BLaER1 (cell line): ENCODE data around the gene PEPD.
"Not testable (repeated sequence)": the region's sequence is repeated elsewhere in the genome, so short reads cannot be mapped to it uniquely, and the experiment has no call there.

ENCODE experiments used
- H3K27ac ChIP-seq: shearing (Covaris generic); formaldehyde crosslinking; 2 replicates; pipeline ENCODE4 v1.8.1; 2022
- H3K27me3 ChIP-seq: shearing (Covaris generic); formaldehyde crosslinking; 2 replicates; pipeline ENCODE4 v1.8.1; 2022
- H3K36me3 ChIP-seq: shearing (Covaris generic); formaldehyde crosslinking; 2 replicates; pipeline ENCODE4 v1.8.1; 2022
- H3K4me1 ChIP-seq: shearing (Covaris generic); formaldehyde crosslinking; 2 replicates; pipeline ENCODE4 v1.8.1; 2022
- H3K4me2 ChIP-seq: shearing (Covaris generic); formaldehyde crosslinking; 2 replicates; pipeline ENCODE4 v1.8.1; 2022
- H3K4me3 ChIP-seq: shearing (Covaris generic); formaldehyde crosslinking; 2 replicates; pipeline ENCODE4 v1.8.1; 2022
- H3K9ac ChIP-seq: shearing (Covaris generic); formaldehyde crosslinking; 2 replicates; pipeline ENCODE4 v1.8.1; 2022
- H3K9me3 ChIP-seq: shearing (Covaris generic); formaldehyde crosslinking; 2 replicates; pipeline ENCODE4 v1.8.1; 2022
- H4K20me1 ChIP-seq: shearing (Covaris generic); formaldehyde crosslinking; 2 replicates; pipeline ENCODE4 v1.8.1; 2022
- Cebpa-rat ChIP-seq: shearing (Covaris generic); IDR thresholded peaks from 2 replicates; pipeline ENCODE4 v1.8.1; 2022

PEPD gene

GRCh38 chr19:33484226-33484774, 37.3 kb downstream of the PEPD start:
- H4K20me1 ChIP-seq: no peaks in the 10 kb centered on the region
- no peak overlapping the region for H3K27ac ChIP-seq

GRCh38 chr19:33482476-33482875, 39.1 kb downstream of the PEPD start:
- Histone ChIP-seq H4K20me1 (no peaks in the 10 kb centered on the region), H3K9me3 (peaks cover 11% of the 10 kb centered on the region), H3K27ac (no peak overlapping the region), H3K4me1 (no peaks in the 10 kb centered on the region), H3K4me3 (no peak overlapping the region), H3K36me3 (peaks cover 9% of the 10 kb centered on the region; the same call in 1 of the 2 replicates), H3K27me3 (no peaks in the 10 kb centered on the region), H3K4me2 (no peak overlapping the region), H3K9ac (no peak overlapping the region)
- no peak for TF ChIP-seq Cebpa-rat

More at GRCh38 chr19:33484226-33484774, 37.3 kb downstream of the PEPD start:
- Histone ChIP-seq H3K9me3 (peaks cover 10% of the 10 kb centered on the region), H3K36me3 (0 out of 2 replicates have a peak, but pooled peaks cover 6% of the 10 kb centered on the region), H3K4me2 (no peak overlapping the region), H3K4me3 (no peak overlapping the region), H3K4me1 (no peaks in the 10 kb centered on the region), H3K27me3 (no peaks in the 10 kb centered on the region), H3K9ac (no peak overlapping the region)
- no peak for TF ChIP-seq Cebpa-rat

GRCh38 chr19:33481863-33482262, 39.7 kb downstream of the PEPD start:
- Histone ChIP-seq H3K36me3 (peaks cover 15% of the 10 kb centered on the region; the same call in 1 of the 2 replicates), H3K4me1 (no peaks in the 10 kb centered on the region), H3K9ac (no peak overlapping the region), H3K27ac (no peak overlapping the region), H3K4me2 (no peak overlapping the region), H3K4me3 (no peak overlapping the region), H4K20me1 (no peaks in the 10 kb centered on the region), H3K9me3 (peaks cover 11% of the 10 kb centered on the region), H3K27me3 (no peaks in the 10 kb centered on the region)
- TF ChIP-seq Cebpa-rat: no peak

GRCh38 chr19:33479570-33479969, 42.0 kb downstream of the PEPD start:
- Histone ChIP-seq H3K9me3 (peaks cover 11% of the 10 kb centered on the region), H3K36me3 (peaks cover 16% of the 10 kb centered on the region; the same call in 1 of the 2 replicates)
- not testable (repeated sequence) for H3K27me3 ChIP-seq, H3K4me2 ChIP-seq, H3K27ac ChIP-seq, H3K4me1 ChIP-seq, H3K9ac ChIP-seq, H3K4me3 ChIP-seq, H4K20me1 ChIP-seq

- no peak overlapping the region for H3K4me2 ChIP-seq
- TF ChIP-seq Cebpa-rat: no peak
- H3K9ac ChIP-seq: no peak overlapping the region
- H3K4me1 ChIP-seq: peaks cover 12% of the 10 kb centered on the region
- H3K27ac ChIP-seq: no peak overlapping the region
- peaks cover 16% of the 10 kb centered on the region; the same call in 1 of the 2 replicates for H3K36me3 ChIP-seq
- H4K20me1 ChIP-seq: no peaks in the 10 kb centered on the region
- H3K27me3 ChIP-seq: no peaks in the 10 kb centered on the region
- H3K4me3 ChIP-seq: no peak overlapping the region
- peaks cover 7% of the 10 kb centered on the region for H3K9me3 ChIP-seq
These were observed 43.8 kb downstream of the PEPD start for GRCh38 chr19:33477781-33478180.

GRCh38 chr19:33476151-33476707, 45.4 kb downstream of the PEPD start:
- TF ChIP-seq Cebpa-rat: no peak
- Histone ChIP-seq H4K20me1 (no peaks in the 10 kb centered on the region), H3K9me3 (peaks cover 7% of the 10 kb centered on the region), H3K4me2 (no peak overlapping the region), H3K27me3 (no peaks in the 10 kb centered on the region), H3K27ac (no peak overlapping the region), H3K36me3 (peaks cover 16% of the 10 kb centered on the region; the same call in 1 of the 2 replicates), H3K4me3 (no peak overlapping the region), H3K4me1 (peaks cover 12% of the 10 kb centered on the region), H3K9ac (no peak overlapping the region)

GRCh38 chr19:33473653-33474305, 47.8 kb downstream of the PEPD start:
- no peaks in the 10 kb centered on the region for H3K9me3 ChIP-seq
- H3K4me1 ChIP-seq: peaks cover 12% of the 10 kb centered on the region
- no peak overlapping the region for H3K9ac ChIP-seq
- no peak overlapping the region for H3K4me2 ChIP-seq
- H3K36me3 ChIP-seq: peaks cover 10% of the 10 kb centered on the region; the same call in 1 of the 2 replicates
- H3K27me3 ChIP-seq: no peaks in the 10 kb centered on the region
- no peak overlapping the region for H3K27ac ChIP-seq
- H4K20me1 ChIP-seq: no peaks in the 10 kb centered on the region
- no peak overlapping the region for H3K4me3 ChIP-seq
- TF ChIP-seq Cebpa-rat: no peak

- no peak for TF ChIP-seq Cebpa-rat
- Histone ChIP-seq H3K27me3 (no peaks in the 10 kb centered on the region), H3K4me1 (peaks cover 12% of the 10 kb centered on the region), H3K9me3 (no peaks in the 10 kb centered on the region), H3K27ac (no peak overlapping the region), H3K9ac (no peak overlapping the region), H4K20me1 (no peaks in the 10 kb centered on the region), H3K4me2 (no peak overlapping the region), H3K4me3 (no peak overlapping the region), H3K36me3 (peaks cover 10% of the 10 kb centered on the region; the same call in 1 of the 2 replicates)
These were observed 48.6 kb downstream of the PEPD start for GRCh38 chr19:33472691-33473652.

GRCh38 chr19:33472226-33472625, 49.4 kb downstream of the PEPD start:
- no peak overlapping the region for H3K27ac ChIP-seq
- TF ChIP-seq Cebpa-rat: no peak
- H4K20me1 ChIP-seq: no peaks in the 10 kb centered on the region
- H3K4me2 ChIP-seq: no peak overlapping the region
- peaks cover 12% of the 10 kb centered on the region for H3K4me1 ChIP-seq
- H3K9me3 ChIP-seq: no peaks in the 10 kb centered on the region
- H3K36me3 ChIP-seq: peaks cover 5% of the 10 kb centered on the region; the same call in 1 of the 2 replicates
- H3K4me3 ChIP-seq: no peak overlapping the region
- H3K27me3 ChIP-seq: no peaks in the 10 kb centered on the region
- H3K9ac ChIP-seq: no peak overlapping the region
